Measurements from ENCODE around the gene MLPH. TPM values are rescaled to one million over a fixed set of nuclear protein-coding genes. Genes with fewer than 3 reads are reported as not detected.

The MLPH gene
- total RNA-seq, 2 experiments from 2014 or later = not detected

DNA sequence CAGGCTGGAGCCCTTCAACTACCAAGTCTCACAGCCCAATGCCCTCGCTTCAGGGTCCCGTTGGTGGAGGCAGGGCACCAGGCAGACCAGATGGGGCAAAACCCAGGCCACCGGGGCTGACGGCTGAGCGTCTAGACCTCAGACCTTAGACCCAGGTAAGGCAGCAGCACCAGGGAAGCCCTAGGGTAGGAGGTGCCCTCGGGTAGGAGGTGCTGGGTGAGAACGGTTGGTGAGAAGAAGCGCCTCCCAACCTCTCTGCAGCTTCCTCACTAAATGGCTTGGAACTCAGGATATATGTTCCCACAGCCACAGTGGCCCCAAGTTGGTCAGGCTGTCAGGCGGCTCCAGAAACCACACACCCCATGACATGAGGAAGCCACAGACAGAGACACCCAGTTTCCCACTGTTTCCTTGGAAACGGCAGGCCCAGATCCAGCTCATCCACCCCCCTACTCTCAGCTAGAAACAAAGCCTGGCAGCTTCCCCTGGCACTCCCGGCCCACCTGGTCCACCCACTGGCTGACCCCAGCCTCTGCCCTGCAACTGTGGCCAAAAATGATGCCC, 13.1 kb upstream of the MLPH start:
- intact Hi-C loops (cut with micrococcal nuclease) = no loop called here
- Mint-ChIP-seq H3K27me3 (ENCODE audit: low read depth) (peaks cover 10% of the 10 kb centered on the region), H3K4me1 (ENCODE audit: low read depth) (peaks cover 11% of the 10 kb centered on the region), H3K4me3 (no peak overlapping the region), H3K27ac (no peak overlapping the region), H3K9me3 (no peaks in the 10 kb centered on the region), H3K36me3 (ENCODE audit: low read depth) (no peaks in the 10 kb centered on the region)
- CTCF ChIA-PET = interaction anchor here (1.2 to 6.6 kb wide), 6 partner anchors 33 to 320 kb away, joined by 4 to 125 read pairs (median 6); no protein-coding TSS in a partner anchor
- DNase-seq = no peak

DNA sequence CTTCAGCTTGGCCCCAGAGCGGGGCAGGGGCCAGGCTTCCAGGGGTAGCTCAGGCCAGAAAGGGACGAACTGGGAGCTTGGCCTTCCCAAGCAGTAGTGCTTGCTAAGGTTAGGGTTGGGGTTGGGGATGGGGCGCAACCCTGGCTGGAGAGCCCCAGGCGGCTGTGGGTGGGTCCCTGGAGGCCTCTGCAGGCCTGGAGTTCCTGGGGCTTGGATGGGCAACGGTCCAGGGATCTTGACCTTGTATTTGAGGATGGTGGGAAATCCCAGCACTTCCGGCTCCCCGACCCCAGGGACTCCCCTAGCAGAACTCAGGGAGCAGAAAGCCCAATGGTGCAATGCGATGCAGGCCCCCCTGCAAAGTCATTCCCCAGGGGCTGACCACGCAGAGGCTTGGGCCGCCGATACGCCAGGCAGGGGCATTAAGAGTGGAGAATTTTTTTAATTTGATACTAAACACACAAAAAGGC, 12.6 kb upstream of the MLPH start:
- no peaks in the 10 kb centered on the region for H3K36me3 Mint-ChIP-seq (ENCODE audit: low read depth)
- peak overlapping the region; percentile 70 for H3K27ac Mint-ChIP-seq
- intact Hi-C loops (cut with micrococcal nuclease) = no loop called here
- H3K4me1 Mint-ChIP-seq (ENCODE audit: low read depth) = peaks cover 11% of the 10 kb centered on the region
- CTCF ChIA-PET = interaction anchor here (1.2 to 6.6 kb wide), 6 partner anchors 33 to 320 kb away, joined by 4 to 125 read pairs (median 6); no protein-coding TSS in a partner anchor
- peaks cover 10% of the 10 kb centered on the region for H3K27me3 Mint-ChIP-seq (ENCODE audit: low read depth)
- H3K9me3 Mint-ChIP-seq = no peaks in the 10 kb centered on the region
- peak overlapping the region; percentile 65 for H3K4me3 Mint-ChIP-seq
- no peak for DNase-seq

DNA sequence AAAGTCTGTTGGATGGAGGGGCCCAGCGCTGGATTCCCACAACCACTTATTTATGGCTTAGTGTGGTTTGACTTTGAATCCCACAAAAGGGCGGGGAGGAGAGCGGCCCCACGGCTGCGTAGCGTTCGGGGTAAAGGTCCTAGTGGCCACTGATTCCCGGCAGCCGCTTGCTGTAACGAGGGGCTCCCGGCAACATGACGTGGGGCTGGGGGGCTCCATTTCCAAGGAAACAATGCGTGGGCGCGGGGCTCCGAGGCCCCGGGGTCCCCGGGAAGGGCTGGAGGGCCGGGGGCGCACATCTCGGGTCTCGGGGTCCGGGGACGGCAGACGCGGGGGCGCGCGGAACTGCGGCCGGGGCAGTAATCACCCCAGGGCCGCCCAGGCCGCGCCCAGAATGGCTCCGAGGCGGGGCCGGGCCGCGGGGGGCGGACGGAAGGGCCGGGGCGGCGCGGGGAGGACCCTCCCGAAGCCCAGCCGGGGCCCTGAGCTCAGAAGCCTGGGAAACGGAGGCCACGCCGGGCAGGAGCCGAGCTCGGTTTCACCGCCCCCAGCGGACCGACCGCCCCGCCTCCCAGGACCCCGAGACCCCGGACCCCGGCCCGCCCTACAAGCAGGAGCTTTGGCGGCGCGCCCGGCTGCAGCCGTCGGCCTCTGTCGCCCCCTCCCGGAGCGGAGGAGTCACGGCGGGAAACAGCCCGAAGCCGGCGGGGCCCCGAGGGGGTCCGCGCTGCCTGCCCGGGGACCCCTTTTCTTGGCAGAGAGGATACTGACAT, 11.9 kb upstream of the MLPH start:
- peaks cover 10% of the 10 kb centered on the region for H3K27me3 Mint-ChIP-seq (ENCODE audit: low read depth)
- intact Hi-C loops (cut with micrococcal nuclease) = loop anchor here (1.0 kb wide), 3 partner anchors 54 to 353 kb away; no protein-coding TSS in a partner anchor
- H3K27ac Mint-ChIP-seq = peak overlapping the region; percentile 70
- no peaks in the 10 kb centered on the region for H3K9me3 Mint-ChIP-seq
- peaks cover 11% of the 10 kb centered on the region for H3K4me1 Mint-ChIP-seq (ENCODE audit: low read depth)
- CTCF ChIA-PET = interaction anchor here (0.7 to 6.6 kb wide), 23 partner anchors 19 to 389 kb away, joined by 3 to 125 read pairs (median 4); partner anchors contain the start of genes COL6A3 and COPS8
- DNase-seq = peak; percentile 72
- H3K4me3 Mint-ChIP-seq = peak overlapping the region; percentile 65
- H3K36me3 Mint-ChIP-seq (ENCODE audit: low read depth) = no peaks in the 10 kb centered on the region

DNA sequence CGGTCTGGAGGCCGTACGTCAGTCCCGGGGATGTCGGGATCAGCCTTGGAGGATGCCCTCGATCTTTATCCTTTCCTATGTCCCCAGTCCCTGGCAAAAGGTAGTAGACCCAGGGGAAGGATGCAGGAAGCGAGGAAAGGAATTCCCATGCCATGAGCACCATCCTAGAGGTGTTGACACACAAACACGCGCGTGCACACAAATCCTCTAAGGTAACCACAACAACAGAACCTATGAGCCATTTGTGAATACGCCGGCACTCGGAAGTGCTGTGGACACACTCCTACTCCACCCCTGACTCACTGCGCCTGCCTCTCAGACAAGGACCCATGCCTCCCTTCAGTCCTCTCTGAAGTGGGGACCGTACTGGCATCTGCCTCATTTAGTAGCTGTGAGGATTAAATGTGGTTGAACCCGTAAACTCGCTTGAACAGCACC, 11.3 kb upstream of the MLPH start:
- Mint-ChIP-seq H3K4me1 (ENCODE audit: low read depth) (peaks cover 11% of the 10 kb centered on the region), H3K4me3 (peak overlapping the region; percentile 47), H3K27ac (no peak overlapping the region), H3K9me3 (no peaks in the 10 kb centered on the region), H3K27me3 (ENCODE audit: low read depth) (peaks cover 10% of the 10 kb centered on the region), H3K36me3 (ENCODE audit: low read depth) (no peaks in the 10 kb centered on the region)
- intact Hi-C loops (cut with micrococcal nuclease) = loop anchor here (1.0 kb wide), 3 partner anchors 54 to 353 kb away; no protein-coding TSS in a partner anchor
- CTCF ChIA-PET = interaction anchor here (0.6 to 6.6 kb wide), 25 partner anchors 19 to 390 kb away, joined by 3 to 125 read pairs (median 4); partner anchors contain the start of genes COL6A3 and COPS8
- peak; percentile 66 for DNase-seq

DNA sequence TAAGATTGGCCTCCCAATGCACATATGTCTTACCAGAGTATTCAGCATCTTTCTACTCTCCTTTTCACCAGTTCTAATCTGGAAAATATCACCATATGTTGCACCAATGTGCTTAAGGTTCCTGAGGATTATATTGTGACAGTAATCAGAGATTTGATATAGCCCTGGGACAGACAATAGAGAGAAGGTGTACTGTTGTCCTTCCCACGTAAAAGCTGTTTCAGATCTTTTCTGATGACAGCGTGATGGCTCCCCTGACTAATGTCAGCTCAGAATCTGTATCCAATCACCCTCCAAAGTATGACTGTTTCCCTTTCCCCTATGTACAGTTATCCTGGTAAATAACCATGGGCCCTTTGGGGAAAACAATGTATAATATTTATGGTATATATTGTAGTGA, 9.0 kb upstream of the MLPH start:
- Mint-ChIP-seq H3K4me3 (no peak overlapping the region), H3K4me1 (ENCODE audit: low read depth) (peaks cover 11% of the 10 kb centered on the region), H3K36me3 (ENCODE audit: low read depth) (no peaks in the 10 kb centered on the region), H3K9me3 (no peaks in the 10 kb centered on the region), H3K27ac (no peak overlapping the region), H3K27me3 (ENCODE audit: low read depth) (peaks cover 13% of the 10 kb centered on the region)
- no peak for DNase-seq
- CTCF ChIA-PET = interaction anchor here (0.9 to 6.6 kb wide), 3 partner anchors 35 to 324 kb away, joined by 3 to 125 read pairs (median 5); no protein-coding TSS in a partner anchor
- intact Hi-C loops (cut with micrococcal nuclease) = no loop called here

DNA sequence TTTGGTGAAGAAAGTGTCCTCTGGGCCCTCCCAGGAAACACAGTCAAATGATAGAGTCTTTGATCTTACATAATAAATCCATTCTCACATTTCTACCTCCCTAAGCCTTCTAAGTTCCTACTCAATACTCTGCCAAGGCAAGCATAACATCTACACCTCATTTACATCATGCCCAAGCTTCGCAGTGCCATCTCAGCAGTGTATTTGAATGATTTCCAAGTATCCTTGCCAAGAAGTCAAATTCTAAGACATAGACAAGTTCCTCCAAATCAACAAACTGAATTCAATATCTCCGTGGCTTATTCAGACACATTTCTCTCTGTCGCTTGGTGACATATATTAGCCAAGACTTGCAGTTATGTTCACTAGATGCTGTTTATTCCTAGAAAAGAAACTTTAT, 8.1 kb upstream of the MLPH start:
- peaks cover 13% of the 10 kb centered on the region for H3K27me3 Mint-ChIP-seq (ENCODE audit: low read depth)
- H3K36me3 Mint-ChIP-seq (ENCODE audit: low read depth) = no peaks in the 10 kb centered on the region
- H3K27ac Mint-ChIP-seq = no peak overlapping the region
- intact Hi-C loops (cut with micrococcal nuclease) = no loop called here
- no peak for DNase-seq
- no peaks in the 10 kb centered on the region for H3K9me3 Mint-ChIP-seq
- CTCF ChIA-PET = interaction anchor here (6.6 kb wide), 1 partner anchor 59 kb away, joined by 125 read pairs; no protein-coding TSS in a partner anchor
- peaks cover 11% of the 10 kb centered on the region for H3K4me1 Mint-ChIP-seq (ENCODE audit: low read depth)
- H3K4me3 Mint-ChIP-seq = no peak overlapping the region

DNA sequence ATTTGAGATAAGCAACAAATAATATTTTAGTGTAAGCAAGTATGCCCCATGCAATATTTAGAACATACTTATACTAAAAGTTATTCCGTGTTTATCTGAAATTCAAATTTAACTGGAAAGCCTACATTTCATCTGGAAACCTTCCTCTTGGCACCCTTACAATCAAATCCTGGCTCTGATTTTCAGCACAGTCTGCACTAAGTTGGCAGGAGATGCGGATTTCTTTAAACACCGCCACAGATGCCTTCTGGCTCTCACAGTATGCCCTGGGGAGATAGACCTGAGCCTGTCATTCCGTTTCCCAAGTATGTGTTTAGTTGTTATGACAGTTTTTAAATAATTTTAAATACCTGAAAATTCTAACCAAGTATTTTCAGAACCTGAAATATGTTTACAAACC, 7.3 kb upstream of the MLPH start:
- Mint-ChIP-seq H3K27me3 (ENCODE audit: low read depth) (peaks cover 20% of the 10 kb centered on the region), H3K9me3 (no peaks in the 10 kb centered on the region), H3K36me3 (ENCODE audit: low read depth) (no peaks in the 10 kb centered on the region), H3K27ac (no peak overlapping the region), H3K4me3 (no peak overlapping the region), H3K4me1 (ENCODE audit: low read depth) (peaks cover 6% of the 10 kb centered on the region)
- intact Hi-C loops (cut with micrococcal nuclease) = no loop called here
- DNase-seq = no peak
- CTCF ChIA-PET = interaction anchor here (1.4 to 6.6 kb wide), 2 partner anchors 60 to 326 kb away, joined by 3 to 125 read pairs; no protein-coding TSS in a partner anchor

DNA sequence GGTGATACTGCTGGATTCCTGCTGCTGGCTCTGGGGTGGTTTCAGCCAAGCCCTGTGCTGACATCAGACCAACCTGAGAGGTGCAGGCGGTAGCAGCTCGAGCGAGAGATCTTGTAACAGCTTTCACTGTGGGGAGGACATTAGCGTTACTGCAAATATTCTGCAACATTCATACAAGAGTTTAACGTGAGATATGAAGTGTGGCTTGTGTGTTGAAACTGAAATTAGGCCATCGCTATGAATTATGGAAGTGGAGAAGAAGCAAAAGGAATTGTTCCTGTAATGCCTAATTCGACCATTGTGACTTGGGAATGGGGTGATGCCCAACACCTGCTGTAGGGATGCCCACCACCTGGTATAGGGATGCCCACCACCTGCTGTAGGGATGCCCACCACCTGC, 6.5 kb upstream of the MLPH start:
- Mint-ChIP-seq H3K4me1 (ENCODE audit: low read depth) (peaks cover 5% of the 10 kb centered on the region), H3K27ac (no peak overlapping the region), H3K9me3 (no peaks in the 10 kb centered on the region), H3K36me3 (ENCODE audit: low read depth) (no peaks in the 10 kb centered on the region), H3K4me3 (no peak overlapping the region), H3K27me3 (ENCODE audit: low read depth) (peaks cover 24% of the 10 kb centered on the region)
- DNase-seq = no peak
- intact Hi-C loops (cut with micrococcal nuclease) = no loop called here
- CTCF ChIA-PET = interaction anchor here (0.7 to 1.4 kb wide), 2 partner anchors 280 to 326 kb away, joined by 3 read pairs; no protein-coding TSS in a partner anchor

DNA sequence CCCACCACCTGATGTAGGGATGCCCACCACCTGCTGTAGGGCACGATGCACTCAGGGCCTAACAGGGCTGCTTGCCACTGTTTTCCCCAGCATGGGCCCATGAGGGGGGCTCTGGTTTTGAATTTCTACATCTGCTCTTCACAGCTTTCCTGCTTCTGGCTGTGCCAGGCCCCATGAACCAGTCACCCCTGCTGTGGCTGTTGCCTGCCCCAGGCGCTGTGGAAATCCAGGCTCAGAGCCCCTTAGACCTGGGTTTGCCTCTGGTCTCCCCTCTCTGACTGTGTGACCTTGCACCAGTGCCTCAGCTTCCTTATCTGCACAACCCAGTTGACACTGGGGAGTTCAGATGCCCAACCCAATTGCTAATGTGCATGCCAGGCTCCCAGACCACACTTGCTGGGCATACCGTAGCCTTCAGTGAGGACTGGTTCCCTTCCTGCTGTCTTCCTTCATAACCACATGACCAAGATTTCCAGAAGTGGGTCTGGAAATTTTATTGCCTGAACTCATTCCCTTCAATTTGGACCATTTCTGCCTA, 6.0 kb upstream of the MLPH start:
- DNase-seq = no peak
- Mint-ChIP-seq H3K4me3 (no peak overlapping the region), H3K9me3 (no peaks in the 10 kb centered on the region), H3K27ac (no peak overlapping the region), H3K27me3 (ENCODE audit: low read depth) (peaks cover 25% of the 10 kb centered on the region), H3K36me3 (ENCODE audit: low read depth) (no peaks in the 10 kb centered on the region), H3K4me1 (ENCODE audit: low read depth) (peaks cover 2% of the 10 kb centered on the region)
- intact Hi-C loops (cut with micrococcal nuclease) = no loop called here
- CTCF ChIA-PET = interaction anchor here (0.7 kb wide), 1 partner anchor 280 kb away, joined by 3 read pairs; no protein-coding TSS in a partner anchor

DNA sequence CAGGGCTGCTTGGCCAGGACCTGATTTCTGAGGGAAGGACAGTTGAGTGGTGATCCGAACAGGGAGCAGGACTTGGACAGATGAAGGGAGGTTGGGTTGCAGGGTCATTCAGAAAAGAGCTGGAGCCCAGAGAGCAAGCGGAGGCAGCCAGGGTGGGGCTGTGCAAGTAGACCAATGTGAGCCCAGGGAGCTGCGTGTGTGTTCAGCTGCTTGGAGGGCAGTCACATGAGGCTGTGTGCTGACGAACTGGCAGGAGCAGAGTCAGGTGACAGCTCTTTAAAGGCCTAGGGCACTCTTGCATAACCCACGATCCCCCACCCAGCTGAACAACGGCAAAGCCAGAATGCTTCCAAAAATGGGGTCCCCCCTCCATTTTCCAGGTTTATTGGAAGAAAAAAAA, 4.6 kb upstream of the MLPH start:
- no peak for DNase-seq
- H3K9me3 Mint-ChIP-seq = no peaks in the 10 kb centered on the region
- no peaks in the 10 kb centered on the region for H3K36me3 Mint-ChIP-seq (ENCODE audit: low read depth)
- H3K27me3 Mint-ChIP-seq (ENCODE audit: low read depth) = peaks cover 27% of the 10 kb centered on the region
- H3K27ac Mint-ChIP-seq = no peak overlapping the region
- no peak overlapping the region for H3K4me3 Mint-ChIP-seq
- H3K4me1 Mint-ChIP-seq (ENCODE audit: low read depth) = no peaks in the 10 kb centered on the region
- intact Hi-C loops (cut with micrococcal nuclease) = no loop called here
- CTCF ChIA-PET = interaction anchor here (1.0 to 1.5 kb wide), 2 partner anchors 30 to 61 kb away, joined by 5 read pairs; no protein-coding TSS in a partner anchor

DNA sequence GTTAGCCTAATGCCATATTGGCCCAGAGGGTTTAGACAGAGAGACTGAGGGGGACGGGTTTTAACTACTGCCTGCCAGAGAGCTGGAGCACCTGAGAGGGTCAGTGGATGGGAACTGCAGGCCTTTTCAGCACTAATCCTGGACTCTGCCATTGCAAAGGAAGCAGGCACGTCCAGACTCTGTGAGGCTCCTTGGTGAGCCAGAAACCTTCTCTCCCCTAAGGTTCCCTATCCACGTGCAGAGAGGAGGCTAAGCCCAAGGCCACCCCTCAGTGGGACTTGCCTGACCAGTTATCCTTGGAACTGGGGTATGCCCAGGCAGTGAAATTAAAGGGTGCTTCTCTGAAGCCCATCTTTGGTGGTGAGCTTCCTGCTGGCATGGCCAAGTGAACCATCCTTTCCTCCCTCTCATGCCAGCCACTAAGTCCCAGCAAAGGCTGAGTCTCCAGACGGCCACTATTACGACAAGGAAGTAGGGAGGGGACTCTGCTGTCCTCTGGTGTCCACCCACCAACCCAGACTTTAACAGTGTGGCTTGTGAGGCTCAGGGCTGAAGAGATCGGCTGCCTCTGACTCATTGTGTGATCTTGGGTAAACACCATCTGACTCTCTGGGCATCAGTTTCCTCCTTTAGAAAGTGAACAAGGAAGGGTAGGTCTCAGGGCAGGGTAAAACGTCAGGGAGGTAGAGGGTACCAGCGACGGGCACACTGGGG, 3.9 kb upstream of the MLPH start:
- Mint-ChIP-seq H3K4me1 (ENCODE audit: low read depth) (no peaks in the 10 kb centered on the region), H3K9me3 (no peaks in the 10 kb centered on the region), H3K27me3 (ENCODE audit: low read depth) (peaks cover 31% of the 10 kb centered on the region), H3K36me3 (ENCODE audit: low read depth) (no peaks in the 10 kb centered on the region), H3K4me3 (no peak overlapping the region), H3K27ac (no peak overlapping the region)
- intact Hi-C loops (cut with micrococcal nuclease) = no loop called here
- CTCF ChIA-PET = interaction anchor here (1.0 to 1.5 kb wide), 2 partner anchors 30 to 62 kb away, joined by 5 read pairs; no protein-coding TSS in a partner anchor
- DNase-seq = no peak

Measured in activated naive CD4-positive, alpha-beta T cell treated with anti-CD3 and anti-CD28 coated beads for 36 hours (primary cell).